Kidney tubule cell (primary cell): ENCODE measurements around the gene TMEM54.

Experiments
- DNase-seq: peaks from one replicate; pipeline ENCODE4 v3.0.0-alpha.2; 2018; ENCODE audit warnings: low spot score

TMEM54 gene

DNA sequence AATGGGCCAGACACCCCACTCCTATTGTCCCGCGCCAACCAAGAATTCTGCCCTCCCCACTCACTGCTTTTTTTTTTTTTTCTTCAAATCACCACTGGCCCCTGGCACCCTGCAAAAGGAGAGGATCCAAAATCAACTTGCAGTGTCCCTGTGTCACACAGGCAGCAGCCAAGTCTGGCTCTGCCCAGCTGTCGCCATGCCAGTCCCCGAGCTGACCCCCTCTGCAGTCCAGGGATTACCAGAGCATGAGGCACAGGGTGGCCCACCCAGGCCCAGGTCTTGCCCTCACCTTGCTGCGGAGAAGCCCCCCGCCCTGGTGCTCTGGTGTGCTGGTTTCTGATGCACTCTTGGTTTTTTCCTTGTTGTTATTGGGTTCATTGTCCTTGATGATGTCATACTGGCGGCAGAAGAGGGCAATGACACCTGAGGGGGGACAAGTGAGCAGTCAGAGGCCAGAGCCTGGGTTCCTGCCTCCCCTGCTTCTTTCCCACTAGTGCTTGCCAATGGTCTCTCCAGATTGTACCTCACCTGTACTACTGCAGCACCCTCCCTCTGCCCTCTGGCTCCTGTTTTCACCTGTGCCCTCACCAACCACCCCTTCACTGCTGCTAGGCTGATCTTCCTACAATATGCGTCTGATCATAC, 36.7 kb downstream of the TMEM54 start:
- no peak for DNase-seq

DNA sequence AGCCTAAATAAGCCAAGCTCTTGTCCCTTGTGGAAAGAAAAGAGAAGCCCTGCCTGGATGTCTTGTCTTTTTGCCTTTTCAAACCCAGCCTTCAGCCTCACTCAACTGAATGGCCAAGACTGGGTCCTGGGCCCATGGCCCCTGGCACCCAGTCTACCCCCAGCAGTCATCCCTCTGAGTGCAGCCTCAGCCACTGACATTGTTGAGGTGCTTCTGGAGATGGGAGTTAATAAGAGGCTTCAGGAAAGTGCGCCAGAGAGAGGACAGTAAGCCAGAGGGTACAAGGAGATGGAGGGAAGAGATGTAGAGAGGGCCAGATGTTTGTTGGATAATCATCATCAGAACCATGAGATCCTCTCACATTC, 37.3 kb downstream of the TMEM54 start:
- DNase-seq: no peak

DNA sequence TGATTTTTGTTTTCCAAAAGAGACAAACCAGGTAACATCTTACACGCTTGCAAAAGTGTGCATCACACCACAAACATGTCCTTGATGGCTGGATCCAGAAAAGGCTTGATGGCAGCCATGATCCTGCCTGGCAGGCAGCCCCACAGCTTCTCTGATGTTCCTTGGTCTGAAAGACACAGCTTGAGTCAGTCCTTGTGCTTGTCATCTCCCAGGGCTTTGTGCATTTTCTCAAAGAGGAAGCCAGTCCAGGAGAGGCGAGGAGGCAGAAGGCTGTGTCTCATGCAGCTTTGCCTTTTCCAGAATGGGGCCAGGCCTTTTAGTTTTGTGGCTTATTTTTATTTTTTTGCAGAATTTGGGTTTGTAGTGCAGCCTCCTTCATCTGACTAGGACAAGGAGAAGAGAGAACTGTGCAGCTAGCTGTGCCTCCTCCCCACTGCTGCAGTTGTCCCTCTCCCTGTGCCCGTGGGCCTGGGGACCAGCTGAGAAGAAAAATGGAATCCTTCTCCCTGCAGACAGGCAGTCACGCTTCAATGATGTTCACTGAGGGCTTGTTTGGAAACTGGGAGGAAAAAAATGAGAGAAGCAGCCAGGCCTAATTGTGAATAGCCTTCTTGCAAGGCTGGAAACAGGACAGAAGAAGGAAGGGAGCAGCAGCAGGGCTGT, 37.8 kb downstream of the TMEM54 start:
- DNase-seq: no peak

DNA sequence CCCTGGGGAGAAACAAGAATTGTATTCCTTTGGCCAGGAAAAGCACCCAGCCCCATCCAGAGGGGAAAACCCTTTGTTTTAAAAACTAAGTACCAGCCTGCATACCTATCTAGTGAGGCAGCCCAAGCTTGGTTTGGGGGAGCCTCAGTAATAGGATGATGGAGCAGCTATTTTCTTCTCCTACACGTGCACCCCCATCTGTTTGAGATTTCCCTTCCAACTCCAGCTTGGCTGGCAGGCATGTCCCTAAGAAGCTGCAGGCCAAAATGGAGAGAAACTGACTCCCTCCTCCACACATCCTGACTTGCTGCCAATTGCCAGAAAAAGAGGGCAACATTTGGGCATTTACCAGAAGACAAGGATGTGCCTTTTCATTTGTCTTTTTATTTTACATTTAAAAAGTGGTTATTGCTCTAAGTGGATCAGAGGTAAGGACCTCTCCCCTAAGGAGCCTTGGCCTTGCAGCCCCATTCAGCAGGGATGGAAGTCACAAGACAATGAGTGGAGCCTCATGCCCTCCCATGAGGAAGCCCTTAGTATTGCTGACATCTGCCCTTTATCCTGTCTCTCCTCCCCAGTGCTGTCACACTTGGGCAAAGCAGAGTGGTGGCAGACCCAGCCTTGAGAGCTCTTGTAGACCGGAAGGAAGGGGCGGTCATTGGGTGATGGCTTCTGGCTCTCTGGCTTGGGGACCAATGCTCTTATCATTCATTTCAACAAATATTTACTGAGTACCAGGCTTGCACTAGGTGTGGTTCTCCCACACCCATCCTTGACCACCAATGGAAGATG, 39.1 kb downstream of the TMEM54 start:
- DNase-seq: peak; percentile 14

DNA sequence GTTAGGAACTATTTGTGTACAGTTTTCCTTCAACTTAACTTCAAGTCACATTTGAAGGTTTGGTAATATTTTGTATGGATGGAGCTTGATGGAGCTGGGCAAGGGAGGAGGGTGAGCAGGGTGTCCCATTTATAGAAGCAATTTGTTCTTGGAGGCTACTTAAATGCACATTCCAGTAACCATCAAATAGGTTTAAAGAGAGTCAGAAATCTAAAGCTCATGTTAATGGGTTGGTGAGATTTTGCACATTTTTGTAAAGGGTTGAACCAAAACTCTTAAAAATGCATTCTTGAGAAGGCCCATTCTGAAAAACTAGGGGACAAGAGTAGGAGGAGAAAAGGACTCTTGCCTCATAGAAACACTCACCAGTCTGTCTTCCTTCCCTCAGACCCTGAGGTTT, 40.6 kb downstream of the TMEM54 start:
- DNase-seq: no peak

DNA sequence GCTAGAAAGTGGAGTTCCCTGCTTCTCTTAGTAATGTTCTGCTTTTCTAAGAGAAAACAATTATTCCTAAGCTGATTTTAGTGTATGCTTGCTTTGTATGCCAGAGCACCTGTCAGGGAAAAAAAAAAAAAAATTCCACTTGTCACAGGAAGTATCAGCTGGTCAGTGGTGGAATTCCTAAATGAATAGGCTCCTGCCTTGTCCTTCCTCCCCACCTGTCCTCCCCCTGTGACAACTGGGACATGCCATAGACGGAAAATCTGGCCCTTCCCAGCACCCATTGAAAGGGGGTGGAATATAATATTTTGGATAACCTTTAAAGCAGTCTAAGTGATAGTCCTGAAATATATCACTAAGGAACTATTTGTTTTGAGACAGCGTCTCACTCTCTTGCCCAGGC, 41.3 kb downstream of the TMEM54 start:
- DNase-seq: no peak

DNA sequence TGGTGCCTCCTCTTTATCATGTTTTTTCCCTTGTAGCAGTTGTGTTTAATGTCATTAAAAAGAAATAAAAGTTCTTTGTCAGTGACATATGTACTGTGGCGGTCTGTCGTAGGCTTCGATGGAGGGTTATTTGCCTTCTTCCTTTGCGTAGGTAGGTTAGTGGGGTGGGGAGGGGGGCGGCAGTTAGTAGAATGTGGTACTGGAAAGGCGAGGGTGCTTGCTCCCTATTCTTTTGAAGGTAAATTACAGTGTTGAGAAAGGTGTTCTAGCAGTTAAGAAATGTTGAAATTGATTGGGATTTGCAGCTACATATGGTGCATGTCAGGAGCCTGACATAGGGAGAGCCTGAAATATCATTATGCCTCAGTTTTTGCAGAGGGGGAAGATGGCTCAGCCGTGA, 42.4 kb downstream of the TMEM54 start:
- no peak for DNase-seq

DNA sequence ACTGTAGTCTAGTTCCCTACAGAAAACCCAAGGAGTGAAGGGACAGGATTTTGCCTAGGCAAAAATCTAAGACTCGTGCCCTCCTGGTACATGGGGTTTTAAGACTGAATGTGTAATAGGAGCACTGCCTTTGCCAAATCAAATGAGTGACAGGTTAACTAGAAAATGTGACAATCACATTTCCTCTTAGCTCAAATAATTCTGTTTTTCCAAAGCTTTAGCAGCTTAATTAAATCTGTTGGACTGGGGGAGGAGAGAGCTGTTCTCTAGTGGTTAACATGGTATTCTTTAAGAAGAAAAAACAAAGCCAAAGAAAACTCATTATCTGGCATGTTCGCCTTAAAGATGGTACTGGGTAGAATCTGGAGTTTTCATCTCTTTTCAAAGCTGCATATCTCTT, 43.1 kb downstream of the TMEM54 start:
- DNase-seq: no peak

DNA sequence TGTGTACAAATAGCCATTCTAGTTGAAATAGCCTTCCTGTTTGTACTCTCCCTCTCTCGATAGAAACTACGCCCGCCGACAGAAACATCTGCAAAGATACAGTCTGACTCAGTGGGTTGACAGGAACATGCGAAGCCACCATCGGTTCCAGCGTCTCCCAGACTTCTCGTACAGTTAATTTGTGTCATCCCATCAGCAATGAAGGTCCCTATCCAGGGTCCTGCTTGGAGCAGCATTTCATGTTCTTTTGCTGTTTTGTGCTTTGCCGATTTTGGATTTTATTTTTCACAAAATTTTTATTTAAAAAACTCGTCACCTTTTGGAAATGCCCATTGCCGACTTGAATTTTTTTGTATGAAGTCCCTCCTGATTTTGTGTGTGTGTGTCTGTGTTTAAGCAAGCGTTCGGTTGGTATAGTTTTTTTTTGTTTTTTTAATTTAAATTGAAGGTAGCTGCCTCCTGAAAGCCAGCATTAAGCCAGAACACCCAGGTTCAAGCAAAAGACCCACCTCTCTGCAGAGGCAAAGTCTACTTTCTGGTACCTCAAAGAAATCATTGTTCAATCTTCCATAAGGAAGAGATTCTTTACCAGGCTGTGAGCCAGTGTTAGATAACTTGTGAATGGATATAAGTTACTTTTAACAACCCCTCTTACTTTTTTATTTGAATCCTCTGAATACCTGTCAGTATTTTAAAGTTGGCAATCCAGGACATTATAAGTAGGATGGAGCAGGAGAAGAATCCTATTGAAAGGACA, 45.1 kb downstream of the TMEM54 start:
- no peak for DNase-seq

DNA sequence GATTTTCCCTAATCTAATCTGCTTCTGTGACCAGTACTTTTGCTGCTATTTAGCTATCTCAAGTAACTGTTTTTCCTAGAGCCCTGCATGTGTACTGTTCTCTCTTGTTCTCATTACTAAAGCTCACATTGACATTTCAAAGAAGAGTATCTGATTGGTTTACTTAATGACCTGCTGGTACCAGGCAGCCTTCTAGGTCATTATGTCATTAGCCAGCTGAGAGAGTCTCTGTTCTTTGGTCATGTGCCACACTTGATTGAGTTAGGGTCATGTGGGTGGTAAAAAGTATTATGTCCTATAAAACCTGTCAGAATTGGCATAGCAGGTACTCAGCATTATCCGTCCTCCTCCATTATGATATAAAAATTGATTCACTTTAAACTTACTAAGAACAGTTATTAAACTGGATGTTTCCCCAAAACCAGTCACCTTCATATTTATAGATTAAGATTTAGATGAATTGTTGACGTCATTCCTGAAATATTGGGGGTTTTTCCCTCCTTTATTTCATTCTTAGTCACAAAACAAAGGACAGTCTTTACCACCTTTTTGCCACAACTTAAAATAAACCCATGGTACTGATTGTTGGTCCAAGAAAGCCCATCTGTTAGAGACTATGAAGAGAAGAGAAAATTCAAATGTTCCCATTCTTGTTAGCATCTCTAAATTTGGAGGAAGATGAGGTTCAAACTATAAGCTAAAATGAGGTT, 52.7 kb downstream of the TMEM54 start:
- no peak for DNase-seq
